ENCODE results near the gene NEK4. TPM values are rescaled to one million over a fixed set of nuclear protein-coding genes. Genes with fewer than 3 reads are reported as not detected.

NEK4 gene
- total RNA-seq, 6 experiments from 2014 or later, result 19.9 to 25.0 (median 21.7) TPM

DNA sequence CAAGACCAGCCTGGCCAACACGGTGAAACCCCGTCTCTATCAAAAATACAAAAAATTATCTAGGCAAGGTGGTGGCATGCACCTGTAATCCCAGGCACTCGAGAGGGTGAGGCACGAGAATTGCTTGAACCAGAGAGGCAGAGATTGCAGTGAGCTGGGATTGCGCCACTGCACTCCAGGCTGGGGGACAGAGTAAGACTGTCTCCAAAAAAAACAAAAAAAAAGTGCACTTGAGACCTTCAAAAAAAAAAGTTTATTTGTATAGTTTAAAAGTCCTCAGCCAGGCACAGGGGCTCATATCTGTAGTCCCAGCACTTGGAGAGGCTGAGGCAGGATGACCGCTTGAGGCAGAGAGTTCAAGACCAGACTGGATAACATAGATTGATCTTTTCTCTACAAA, 87.1 kb downstream of the NEK4 start:
- Mint-ChIP-seq H3K4me3 (peak overlapping the region; percentile 22; the same call in 1 of the 2 replicates), H3K27me3 (ENCODE audit: insufficient read depth) (peaks cover 3% of the 10 kb centered on the region; the same call in 1 of the 2 replicates), H3K36me3 (ENCODE audit: low read depth) (peaks cover 45% of the 10 kb centered on the region), H3K27ac (peak overlapping the region; percentile 90; the same call in 1 of the 2 replicates), H3K9me3 (no peaks in the 10 kb centered on the region; the same call in 1 of the 2 replicates), H3K4me1 (ENCODE audit: low read depth) (peaks cover 73% of the 10 kb centered on the region)
- TF ChIP-seq, protein P1, sequence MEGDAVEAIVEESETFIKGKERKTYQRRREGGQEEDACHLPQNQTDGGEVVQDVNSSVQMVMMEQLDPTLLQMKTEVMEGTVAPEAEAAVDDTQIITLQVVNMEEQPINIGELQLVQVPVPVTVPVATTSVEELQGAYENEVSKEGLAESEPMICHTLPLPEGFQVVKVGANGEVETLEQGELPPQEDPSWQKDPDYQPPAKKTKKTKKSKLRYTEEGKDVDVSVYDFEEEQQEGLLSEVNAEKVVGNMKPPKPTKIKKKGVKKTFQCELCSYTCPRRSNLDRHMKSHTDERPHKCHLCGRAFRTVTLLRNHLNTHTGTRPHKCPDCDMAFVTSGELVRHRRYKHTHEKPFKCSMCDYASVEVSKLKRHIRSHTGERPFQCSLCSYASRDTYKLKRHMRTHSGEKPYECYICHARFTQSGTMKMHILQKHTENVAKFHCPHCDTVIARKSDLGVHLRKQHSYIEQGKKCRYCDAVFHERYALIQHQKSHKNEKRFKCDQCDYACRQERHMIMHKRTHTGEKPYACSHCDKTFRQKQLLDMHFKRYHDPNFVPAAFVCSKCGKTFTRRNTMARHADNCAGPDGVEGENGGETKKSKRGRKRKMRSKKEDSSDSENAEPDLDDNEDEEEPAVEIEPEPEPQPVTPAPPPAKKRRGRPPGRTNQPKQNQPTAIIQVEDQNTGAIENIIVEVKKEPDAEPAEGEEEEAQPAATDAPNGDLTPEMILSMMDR (IDR thresholded peaks at IDR 0.05), result no peak
- DNase-seq, result no peak

DNA sequence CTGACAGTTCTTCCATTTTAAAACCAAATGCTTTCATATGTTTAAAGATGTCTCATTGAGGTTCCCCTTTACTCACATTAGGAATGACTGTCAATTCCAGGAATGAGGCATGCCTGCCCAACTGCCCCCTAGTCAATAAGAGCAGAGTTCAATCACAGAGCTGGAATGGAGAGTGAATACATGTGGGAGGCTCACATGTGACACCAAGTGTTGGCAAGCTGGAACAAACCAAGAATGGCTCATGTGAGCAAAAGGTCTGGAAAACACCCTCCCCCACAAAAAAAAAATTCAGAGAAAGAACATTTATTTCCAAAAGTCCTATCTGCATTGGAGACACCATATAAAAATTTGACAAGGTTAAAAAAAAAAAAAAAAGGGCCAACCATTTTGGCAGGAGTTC, 88.7 kb downstream of the NEK4 start:
- TF ChIP-seq, protein P1 (IDR thresholded peaks at IDR 0.05), result peak; percentile 54
- peak; percentile 59 for DNase-seq
- Mint-ChIP-seq H3K36me3 (ENCODE audit: low read depth) (peaks cover 43% of the 10 kb centered on the region), H3K27ac (peak overlapping the region; percentile 67), H3K4me1 (ENCODE audit: low read depth) (peaks cover 57% of the 10 kb centered on the region), H3K27me3 (ENCODE audit: insufficient read depth) (peaks cover 3% of the 10 kb centered on the region; the same call in 1 of the 2 replicates), H3K9me3 (no peaks in the 10 kb centered on the region; the same call in 1 of the 2 replicates), H3K4me3 (0 out of 2 replicates have a peak overlapping the region, but pooled peaks have one; percentile 4)

DNA sequence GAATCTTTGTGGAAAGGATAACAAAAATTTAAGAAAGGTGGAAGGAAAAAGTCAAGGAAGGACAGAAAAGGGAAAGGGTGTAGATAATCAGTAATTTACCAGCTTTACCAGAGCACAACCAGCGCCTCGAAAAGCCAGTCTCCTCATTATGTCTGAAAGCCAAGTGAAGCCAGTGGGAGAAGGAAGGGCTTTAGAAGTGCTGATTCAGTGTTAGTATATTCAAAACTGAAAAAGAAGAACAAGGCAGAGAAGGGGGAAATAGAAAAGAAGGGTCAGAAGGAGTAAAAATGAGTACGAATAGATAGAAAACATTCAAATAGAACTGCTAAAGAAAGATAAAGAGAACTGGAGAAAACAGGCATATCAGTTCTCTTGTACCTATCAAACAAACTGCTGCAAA, 89.1 kb downstream of the NEK4 start:
- DNase-seq, result no peak
- Mint-ChIP-seq H3K4me3 (no peak overlapping the region), H3K27ac (peak overlapping the region; percentile 67), H3K27me3 (ENCODE audit: insufficient read depth) (peaks cover 3% of the 10 kb centered on the region; the same call in 1 of the 2 replicates), H3K9me3 (no peaks in the 10 kb centered on the region; the same call in 1 of the 2 replicates), H3K4me1 (ENCODE audit: low read depth) (peaks cover 53% of the 10 kb centered on the region), H3K36me3 (ENCODE audit: low read depth) (peaks cover 43% of the 10 kb centered on the region)
- TF ChIP-seq, protein P1 (IDR thresholded peaks at IDR 0.05), result no peak

DNA sequence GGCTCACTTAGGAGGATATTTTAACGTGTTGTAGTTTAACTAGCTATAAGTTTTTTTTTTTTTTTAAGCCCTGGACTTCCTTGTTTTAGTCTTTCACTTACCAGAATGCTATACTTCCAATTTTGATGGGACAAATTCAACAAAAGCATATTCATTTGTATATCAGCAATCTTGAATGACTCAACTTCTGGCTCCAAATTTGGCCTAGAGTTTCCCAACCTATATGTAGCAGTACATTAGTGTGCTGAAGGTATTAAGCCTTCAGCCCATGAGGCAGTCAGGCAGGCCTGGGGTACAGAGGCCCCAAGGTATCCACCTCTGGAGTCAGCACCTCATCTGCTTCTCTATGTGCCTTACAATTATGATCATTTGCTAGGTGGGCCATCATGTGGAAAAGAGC, 90.9 kb downstream of the NEK4 start:
- TF ChIP-seq, protein P1 (IDR thresholded peaks at IDR 0.05), result no peak

DNA sequence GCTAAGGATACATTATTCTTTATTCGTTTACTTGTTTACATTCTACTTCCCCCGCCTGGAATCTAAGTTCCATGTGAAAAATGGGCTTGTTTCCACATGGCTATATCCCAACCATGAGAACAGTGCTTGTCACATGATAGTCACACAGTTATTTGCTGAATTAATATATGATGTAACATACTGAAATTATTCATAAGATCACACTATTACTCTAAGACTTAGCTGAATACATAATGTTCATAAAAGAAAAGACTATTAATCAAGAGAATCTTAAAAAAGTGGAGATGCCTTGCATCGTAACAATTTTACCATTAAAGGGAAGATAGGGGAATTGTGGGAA, 91.6 kb downstream of the NEK4 start:
- H3K36me3 Mint-ChIP-seq (ENCODE audit: low read depth), result peaks cover 42% of the 10 kb centered on the region
- H3K27ac Mint-ChIP-seq, result peak overlapping the region; percentile 50

More for the DNA sequence above, 90.9 kb downstream of the NEK4 start:
- H3K36me3 Mint-ChIP-seq (ENCODE audit: low read depth), result peaks cover 46% of the 10 kb centered on the region
- H3K4me1 Mint-ChIP-seq (ENCODE audit: low read depth), result peaks cover 51% of the 10 kb centered on the region
- H3K4me3 Mint-ChIP-seq, result no peak overlapping the region
- H3K27ac Mint-ChIP-seq, result peak overlapping the region; percentile 50
- no peak for DNase-seq
- no peaks in the 10 kb centered on the region; the same call in none of the 2 replicates for H3K27me3 Mint-ChIP-seq (ENCODE audit: insufficient read depth)
- H3K9me3 Mint-ChIP-seq, result no peaks in the 10 kb centered on the region

More for the DNA sequence above, 91.6 kb downstream of the NEK4 start:
- Mint-ChIP-seq H3K27me3 (ENCODE audit: insufficient read depth) (no peaks in the 10 kb centered on the region; the same call in none of the 2 replicates), H3K9me3 (no peaks in the 10 kb centered on the region), H3K4me1 (ENCODE audit: low read depth) (peaks cover 44% of the 10 kb centered on the region), H3K4me3 (no peak overlapping the region)
- TF ChIP-seq, protein P1 (IDR thresholded peaks at IDR 0.05), result no peak
- DNase-seq, result no peak

All from HFFc6 (cell line).